ENCODE results near the gene ADGRB3. TPM values are rescaled to one million over a fixed set of nuclear protein-coding genes. Genes with fewer than 3 reads are reported as not detected.

The ADGRB3 gene
- total and polyA plus RNA-seq, 2 donors (not counting 3 experiments of a cell fraction or from before 2014, with no cell fraction given) = not detected

DNA sequence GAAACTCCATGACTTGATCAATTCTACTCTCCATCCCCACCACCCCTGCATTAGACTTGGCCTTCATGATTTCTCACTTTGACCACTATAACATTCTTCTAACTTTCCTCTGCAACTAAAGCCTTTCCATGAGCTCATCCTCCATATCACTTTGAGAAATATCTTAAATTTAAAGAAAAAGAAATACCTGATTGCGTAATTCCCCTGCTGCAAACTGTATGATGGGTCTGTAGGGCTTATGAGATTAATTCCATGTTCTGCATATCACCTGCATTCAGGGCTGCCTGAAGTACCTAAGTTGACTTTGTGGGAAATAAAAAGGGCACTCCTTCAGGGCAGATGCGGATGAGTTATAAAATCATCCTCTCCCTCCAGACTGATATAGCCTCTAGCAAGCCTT lies 611.9 kb downstream of the ADGRB3 start:
- POLR2A ChIA-PET = no interaction called here

DNA sequence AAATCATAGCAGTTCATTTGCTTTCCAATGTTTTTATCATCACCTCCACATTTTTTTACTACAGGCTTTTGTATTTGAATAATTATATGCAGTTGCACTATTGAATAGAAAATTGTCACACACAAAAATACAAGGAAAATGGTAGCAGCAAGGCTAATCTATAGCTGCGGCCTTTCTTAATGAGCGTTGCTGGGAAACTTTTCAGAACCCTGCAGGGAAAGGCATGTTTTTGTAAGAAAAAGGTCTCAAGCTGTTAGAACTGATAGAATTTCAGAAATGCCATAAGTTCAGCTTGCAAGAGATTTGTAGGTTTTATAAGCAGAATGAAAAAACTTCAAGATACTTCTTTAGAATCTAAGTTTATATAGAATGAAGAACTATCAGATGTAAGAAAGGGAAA lies 625.9 kb downstream of the ADGRB3 start:
- POLR2A ChIA-PET = no interaction called here
- Histone ChIP-seq H3K27ac (ENCODE audit: insufficient read depth, low read depth, low read length) (no peak overlapping the region), H3K36me3 (ENCODE audit: control insufficient read depth in 2 of 2, extremely low read depth in 1 of 2, insufficient read depth in 2 of 2, low read length in 2 of 2) (no peaks in the 10 kb centered on the region), H3K4me1 (ENCODE audit: control insufficient read depth, extremely low read depth, insufficient read depth, low read length) (no peaks in the 10 kb centered on the region), H3K9me1 (replicated peaks; ENCODE audit: control insufficient read depth, extremely low read depth, insufficient read depth, low read length) (no peaks in the 10 kb centered on the region), H3K9me3 (replicated peaks; ENCODE audit: control insufficient read depth, insufficient read depth, low read length) (no peaks in the 10 kb centered on the region), H3K4me3 (replicated peaks in 1 of 3; ENCODE audit: insufficient read depth in 1 of 3, low read depth in 1 of 3, low read length in 3 of 3) (no peak overlapping the region), H3K4me2 (ENCODE audit: insufficient read depth, low read length) (no peak overlapping the region), H3K9ac (replicated peaks; ENCODE audit: extremely low read depth, insufficient read depth, low read length) (no peak overlapping the region), H2AFZ (ENCODE audit: low read depth, low read length) (no peak overlapping the region), H3K27me3 (ENCODE audit: control insufficient read depth in 2 of 2, insufficient read depth in 2 of 2, low read length in 2 of 2) (no peaks in the 10 kb centered on the region), H3K79me2 (ENCODE audit: control insufficient read depth, insufficient read depth, low read length) (no peaks in the 10 kb centered on the region), H4K20me1 (replicated peaks; ENCODE audit: control insufficient read depth, extremely low read depth, insufficient read depth, low read length) (no peaks in the 10 kb centered on the region)
- TF ChIP-seq MYC (IDR thresholded peaks at IDR 0.05; ENCODE audit: low read depth, low read length) (no peak), POLR2AphosphoS5 (IDR thresholded peaks at IDR 0.05; ENCODE audit: insufficient read depth, low read depth, low read length) (no peak), FOS (IDR thresholded peaks at IDR 0.05; ENCODE audit: borderline replicate concordance, insufficient read depth, low read length) (no peak), JUN (IDR thresholded peaks at IDR 0.05; ENCODE audit: borderline replicate concordance, insufficient read depth, insufficient read length, low read depth) (no peak), GATA2 (IDR thresholded peaks at IDR 0.05; ENCODE audit: insufficient read depth, insufficient read length, low read depth, low read length) (no peak)
- TF ChIP-seq, protein P1, sequence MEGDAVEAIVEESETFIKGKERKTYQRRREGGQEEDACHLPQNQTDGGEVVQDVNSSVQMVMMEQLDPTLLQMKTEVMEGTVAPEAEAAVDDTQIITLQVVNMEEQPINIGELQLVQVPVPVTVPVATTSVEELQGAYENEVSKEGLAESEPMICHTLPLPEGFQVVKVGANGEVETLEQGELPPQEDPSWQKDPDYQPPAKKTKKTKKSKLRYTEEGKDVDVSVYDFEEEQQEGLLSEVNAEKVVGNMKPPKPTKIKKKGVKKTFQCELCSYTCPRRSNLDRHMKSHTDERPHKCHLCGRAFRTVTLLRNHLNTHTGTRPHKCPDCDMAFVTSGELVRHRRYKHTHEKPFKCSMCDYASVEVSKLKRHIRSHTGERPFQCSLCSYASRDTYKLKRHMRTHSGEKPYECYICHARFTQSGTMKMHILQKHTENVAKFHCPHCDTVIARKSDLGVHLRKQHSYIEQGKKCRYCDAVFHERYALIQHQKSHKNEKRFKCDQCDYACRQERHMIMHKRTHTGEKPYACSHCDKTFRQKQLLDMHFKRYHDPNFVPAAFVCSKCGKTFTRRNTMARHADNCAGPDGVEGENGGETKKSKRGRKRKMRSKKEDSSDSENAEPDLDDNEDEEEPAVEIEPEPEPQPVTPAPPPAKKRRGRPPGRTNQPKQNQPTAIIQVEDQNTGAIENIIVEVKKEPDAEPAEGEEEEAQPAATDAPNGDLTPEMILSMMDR (IDR thresholded peaks at IDR 0.05; ENCODE audit: extremely low read depth in 1 of 2, insufficient read depth in 1 of 2, low read depth in 1 of 2, low read length in 2 of 2) = no peak
- TF ChIP-seq, protein P2, sequence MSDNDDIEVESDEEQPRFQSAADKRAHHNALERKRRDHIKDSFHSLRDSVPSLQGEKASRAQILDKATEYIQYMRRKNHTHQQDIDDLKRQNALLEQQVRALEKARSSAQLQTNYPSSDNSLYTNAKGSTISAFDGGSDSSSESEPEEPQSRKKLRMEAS (IDR thresholded peaks at IDR 0.05; ENCODE audit: insufficient read depth, insufficient read length) = no peak
- CTCF ChIA-PET = no interaction called here
- no peak for DNase-seq (ENCODE audit: low read depth, low spot score)
- FAIRE-seq = no peak
- intact Hi-C loops (cut with micrococcal nuclease) (no loop called here), dilution Hi-C loops (cut with MboI; ENCODE audit: extremely low pct_ligation_motif_present, low sequenced_read_pairs) (no loop called here)
- BruUV-seq (replicated peaks) = no TSS peak

More for the DNA sequence above, 611.9 kb downstream of the ADGRB3 start:
- H3K9me1 ChIP-seq (replicated peaks; ENCODE audit: control insufficient read depth, extremely low read depth, insufficient read depth, low read length) = no peaks in the 10 kb centered on the region
- BruUV-seq (replicated peaks) = no TSS peak
- dilution Hi-C loops (cut with MboI; ENCODE audit: extremely low pct_ligation_motif_present, low sequenced_read_pairs) (no loop called here), intact Hi-C loops (cut with micrococcal nuclease) (no loop called here)
- no peak overlapping the region for H3K4me2 ChIP-seq (ENCODE audit: insufficient read depth, low read length)
- H3K9me3 ChIP-seq (replicated peaks; ENCODE audit: control insufficient read depth, insufficient read depth, low read length) = no peaks in the 10 kb centered on the region
- H3K27ac ChIP-seq (ENCODE audit: insufficient read depth, low read depth, low read length) = no peak overlapping the region
- H3K79me2 ChIP-seq (ENCODE audit: control insufficient read depth, insufficient read depth, low read length) = no peaks in the 10 kb centered on the region
- H4K20me1 ChIP-seq (replicated peaks; ENCODE audit: control insufficient read depth, extremely low read depth, insufficient read depth, low read length) = no peaks in the 10 kb centered on the region
- H3K27me3 ChIP-seq (ENCODE audit: control insufficient read depth in 2 of 2, insufficient read depth in 2 of 2, low read length in 2 of 2) = no peaks in the 10 kb centered on the region
- H3K4me1 ChIP-seq (ENCODE audit: control insufficient read depth, extremely low read depth, insufficient read depth, low read length) = no peaks in the 10 kb centered on the region
- CTCF ChIA-PET = no interaction called here
- no peak overlapping the region for H3K9ac ChIP-seq (replicated peaks; ENCODE audit: extremely low read depth, insufficient read depth, low read length)
- no peak overlapping the region for H3K4me3 ChIP-seq (replicated peaks in 1 of 3; ENCODE audit: insufficient read depth in 1 of 3, low read depth in 1 of 3, low read length in 3 of 3)
- FAIRE-seq = no peak
- no peak for TF ChIP-seq GATA2 (IDR thresholded peaks at IDR 0.05; ENCODE audit: insufficient read depth, insufficient read length, low read depth, low read length)
- TF ChIP-seq, protein P1 (IDR thresholded peaks at IDR 0.05; ENCODE audit: extremely low read depth in 1 of 2, insufficient read depth in 1 of 2, low read depth in 1 of 2, low read length in 2 of 2) = no peak
- no peak for TF ChIP-seq JUN (IDR thresholded peaks at IDR 0.05; ENCODE audit: borderline replicate concordance, insufficient read depth, insufficient read length, low read depth)
- no peak for TF ChIP-seq EZH2 (IDR thresholded peaks at IDR 0.05; ENCODE audit: borderline replicate concordance, low read depth, low read length, severe bottlenecking)
- TF ChIP-seq MYC (IDR thresholded peaks at IDR 0.05; ENCODE audit: low read depth, low read length) = no peak
- TF ChIP-seq, protein P2 (IDR thresholded peaks at IDR 0.05; ENCODE audit: insufficient read depth, insufficient read length) = no peak
- no peak for TF ChIP-seq POLR2AphosphoS5 (IDR thresholded peaks at IDR 0.05; ENCODE audit: insufficient read depth, low read depth, low read length)
- H2AFZ ChIP-seq (ENCODE audit: low read depth, low read length) = no peak overlapping the region
- H3K36me3 ChIP-seq (ENCODE audit: control insufficient read depth in 2 of 2, extremely low read depth in 1 of 2, insufficient read depth in 2 of 2, low read length in 2 of 2) = no peaks in the 10 kb centered on the region
- no peak for DNase-seq (ENCODE audit: low read depth, low spot score)
